HG03378 (cell line): Measurements from ENCODE around the gene TPRKB.
"Not testable (repeated sequence)": the region's sequence is repeated elsewhere in the genome, so short reads cannot be mapped to it uniquely, and the experiment has no call there.

Experiments
- ATAC-seq: cut with Tn5 transposase; IDR thresholded peaks from one replicate; pipeline ENCODE4 v1.9.1; 2021; ENCODE audit warnings: mild to moderate bottlenecking, moderate library complexity; ENCODE audit not compliant: unreplicated experiment

Gene TPRKB

DNA sequence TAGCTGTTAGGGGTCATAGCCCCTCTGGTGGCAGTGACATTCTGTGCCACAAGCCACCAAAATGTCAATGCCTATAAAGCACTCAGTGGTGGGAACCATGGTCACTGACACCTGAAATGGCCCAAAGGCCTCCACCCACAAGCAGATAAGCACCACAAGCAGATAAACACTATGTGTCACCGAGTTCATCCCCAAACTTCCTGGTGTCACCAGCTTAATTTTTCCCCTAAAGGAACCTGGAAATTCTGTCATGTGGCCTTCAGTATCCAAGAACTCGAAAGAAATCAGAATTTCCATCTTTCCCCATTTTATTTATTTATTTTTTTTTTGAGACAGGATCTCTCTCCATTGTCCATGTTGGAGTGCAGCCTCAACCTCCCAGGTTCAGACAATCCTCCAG lies 3.6 kb upstream of the TPRKB start:
- no peak for ATAC-seq

DNA sequence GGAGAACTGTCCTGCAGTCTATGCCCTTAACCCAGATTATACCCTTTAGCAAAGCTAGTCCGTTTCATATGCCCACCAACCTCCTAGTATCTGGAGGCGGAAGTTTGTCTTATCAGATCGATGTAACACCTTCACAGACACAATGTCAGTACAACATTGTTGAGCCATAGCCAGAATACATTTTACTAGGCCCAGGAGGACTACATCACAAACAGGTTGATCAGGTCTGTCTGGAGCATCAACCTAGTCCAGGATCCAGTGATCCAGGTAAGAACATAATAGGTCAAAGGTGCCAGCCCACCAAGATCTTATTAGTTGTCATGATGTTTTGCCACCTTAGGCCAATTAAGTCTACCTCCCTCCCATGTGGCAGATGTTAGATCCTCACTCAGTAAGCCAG lies 2.0 kb upstream of the TPRKB start:
- ATAC-seq = no peak

DNA sequence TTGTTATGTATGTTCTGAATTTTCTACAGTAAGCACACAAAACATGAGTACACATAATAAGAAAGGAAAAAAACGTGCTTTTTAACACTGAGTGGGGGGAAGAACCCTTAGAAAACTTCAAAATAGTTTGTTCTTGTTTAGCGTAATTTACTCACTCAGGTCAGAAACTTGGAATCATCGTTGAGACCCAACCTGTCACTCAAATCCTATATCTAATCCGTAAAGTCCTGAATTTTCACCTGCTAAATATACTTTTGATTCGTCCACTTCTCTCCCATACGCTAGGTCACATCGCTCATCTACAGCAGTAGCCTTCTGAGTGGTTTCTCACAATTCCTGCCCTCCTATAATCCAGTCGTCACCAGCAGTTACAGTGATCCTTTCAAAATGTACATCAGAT lies 767 bp downstream of the TPRKB start:
- no peak for ATAC-seq

DNA sequence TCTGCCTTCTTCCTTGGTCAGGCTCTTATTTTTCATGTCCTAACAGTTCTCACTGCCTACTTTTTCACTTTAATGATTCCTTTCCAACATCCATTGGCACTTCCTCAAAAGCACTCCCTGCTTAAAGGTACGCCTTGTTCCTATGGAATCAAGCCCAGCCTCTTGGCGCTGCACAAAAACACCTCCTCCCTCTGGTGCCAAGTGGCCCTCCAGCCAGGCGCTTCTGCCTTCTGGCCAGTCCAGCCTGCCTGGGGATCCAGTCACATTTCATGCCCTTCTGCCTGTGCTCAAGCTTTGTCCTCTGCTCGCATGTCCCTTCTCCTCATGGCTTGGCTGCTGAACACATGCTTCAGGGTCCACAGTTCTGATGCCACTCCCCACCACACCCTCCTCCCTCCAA lies 6.3 kb downstream of the TPRKB start:
- ATAC-seq = no peak

DNA sequence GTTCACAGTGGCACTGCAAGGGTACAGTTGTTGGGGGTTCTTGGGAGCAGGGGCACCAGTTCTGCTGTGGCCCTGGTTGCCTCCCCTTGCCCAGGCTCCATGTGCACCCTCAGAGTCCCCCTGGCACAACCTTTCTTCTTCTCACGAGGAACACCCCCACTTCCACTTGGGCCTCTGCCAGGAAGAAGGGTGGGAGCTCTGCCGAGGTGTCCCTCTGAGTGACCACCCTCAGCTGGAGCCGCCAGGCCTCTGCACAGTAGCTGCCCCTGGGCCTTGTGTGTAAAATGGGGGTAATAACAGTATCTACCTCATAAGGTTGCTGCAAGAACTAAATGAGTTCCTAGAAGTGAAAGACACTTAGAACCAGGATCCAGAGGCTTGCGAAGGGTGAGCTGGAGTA lies 8.4 kb downstream of the TPRKB start:
- no peak for ATAC-seq

GRCh38 chr2:73728043-73728442 lies 9.1 kb downstream of the TPRKB start:
- ATAC-seq = no peak

DNA sequence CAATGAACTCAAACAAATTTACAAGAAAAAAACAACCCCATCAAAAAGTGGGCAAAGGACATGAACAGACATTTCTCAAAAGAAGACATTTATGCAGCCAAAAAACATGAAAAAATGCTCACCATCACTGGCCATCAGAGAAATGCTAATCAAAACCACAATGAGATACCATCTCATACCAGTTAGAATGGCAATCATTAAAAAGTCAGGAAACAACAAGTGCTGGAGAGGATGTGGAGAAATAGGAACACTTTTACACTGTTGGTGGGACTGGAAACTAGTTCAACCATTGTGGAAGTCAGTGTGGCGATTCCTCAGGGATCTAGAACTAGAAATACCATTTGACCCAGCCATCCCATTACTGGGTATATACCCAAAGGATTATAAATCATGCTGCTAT lies 10.5 kb downstream of the TPRKB start:
- ATAC-seq = not testable (repeated sequence)

- no peak for ATAC-seq
These were observed 18.1 kb downstream of the TPRKB start for GRCh38 chr2:73718851-73719621.

DNA sequence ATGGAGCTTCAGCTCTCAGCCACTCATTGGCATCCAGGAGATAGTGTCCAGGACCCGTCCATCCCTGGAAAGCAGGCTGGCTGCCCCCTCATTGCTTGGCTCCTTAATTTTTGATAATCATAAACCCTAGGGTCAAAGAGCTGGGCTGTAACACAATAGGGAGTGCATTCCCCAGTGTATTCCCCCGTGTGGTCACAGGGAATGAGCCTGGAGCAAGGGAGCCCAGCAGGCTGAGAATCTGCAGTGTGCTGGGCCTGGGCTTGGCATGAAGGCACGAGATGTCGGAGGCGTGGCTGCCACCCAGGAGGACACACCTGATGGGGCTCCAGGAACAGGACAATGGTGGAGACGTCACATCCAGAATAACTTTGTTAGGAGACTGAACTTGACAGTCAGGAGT lies 18.7 kb downstream of the TPRKB start:
- ATAC-seq = no peak

GRCh38 chr2:73717695-73718094 lies 19.4 kb downstream of the TPRKB start:
- ATAC-seq = not testable (repeated sequence)

GRCh38 chr2:73717251-73717606 lies 19.9 kb downstream of the TPRKB start:
- no peak for ATAC-seq

DNA sequence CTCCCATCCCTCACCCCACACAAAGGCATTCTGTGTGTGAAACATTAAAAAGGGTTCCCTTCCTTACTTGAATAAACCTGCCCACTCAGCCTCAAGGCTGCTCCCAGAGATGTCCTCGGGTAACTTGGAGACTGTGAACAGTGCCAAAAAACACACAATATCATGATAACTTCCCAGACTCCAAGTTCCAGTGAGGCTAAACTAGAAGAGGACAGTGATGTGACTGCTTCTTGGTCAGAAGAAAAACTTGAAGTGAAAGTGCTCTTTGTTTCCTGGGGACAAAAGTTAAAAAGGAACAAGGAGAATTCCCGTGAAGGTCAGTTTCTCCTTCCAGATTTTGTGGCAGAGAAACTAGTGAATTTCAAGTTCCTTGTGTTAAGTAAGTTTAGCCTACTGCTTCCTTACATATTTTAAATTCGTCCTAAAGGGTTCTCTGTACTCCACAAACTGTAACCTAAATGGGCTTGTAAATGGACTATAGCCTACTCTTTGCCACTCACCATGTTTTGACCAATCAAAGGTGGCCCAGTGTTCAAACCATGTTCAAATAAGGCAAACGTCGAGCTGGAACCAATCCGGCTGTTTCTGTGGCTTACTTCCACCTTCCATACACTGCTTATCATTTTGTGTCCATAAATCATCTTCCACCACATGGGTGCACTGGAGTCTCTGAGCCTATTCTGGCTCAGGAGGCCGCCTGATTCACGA lies 20.4 kb downstream of the TPRKB start:
- ATAC-seq = no peak

DNA sequence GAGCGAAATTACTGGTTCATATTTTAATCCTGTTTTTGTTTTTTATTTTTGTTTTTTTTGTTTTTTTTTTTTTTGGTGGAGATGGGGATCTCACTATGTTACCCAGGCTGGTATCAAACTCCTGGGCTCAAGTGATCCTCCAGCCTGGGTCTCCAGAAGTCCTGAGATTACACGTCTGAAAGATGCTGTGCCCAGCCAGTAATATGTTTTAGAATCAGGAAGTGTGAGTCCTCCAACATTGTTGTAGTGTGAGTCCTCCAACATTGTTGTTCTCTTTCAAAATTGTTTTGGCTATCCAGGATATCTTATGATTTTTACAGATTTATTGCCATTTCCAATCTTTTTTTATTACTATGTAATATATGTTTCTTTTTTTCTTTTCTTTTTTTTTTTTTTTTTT lies 23.1 kb downstream of the TPRKB start:
- no peak for ATAC-seq

DNA sequence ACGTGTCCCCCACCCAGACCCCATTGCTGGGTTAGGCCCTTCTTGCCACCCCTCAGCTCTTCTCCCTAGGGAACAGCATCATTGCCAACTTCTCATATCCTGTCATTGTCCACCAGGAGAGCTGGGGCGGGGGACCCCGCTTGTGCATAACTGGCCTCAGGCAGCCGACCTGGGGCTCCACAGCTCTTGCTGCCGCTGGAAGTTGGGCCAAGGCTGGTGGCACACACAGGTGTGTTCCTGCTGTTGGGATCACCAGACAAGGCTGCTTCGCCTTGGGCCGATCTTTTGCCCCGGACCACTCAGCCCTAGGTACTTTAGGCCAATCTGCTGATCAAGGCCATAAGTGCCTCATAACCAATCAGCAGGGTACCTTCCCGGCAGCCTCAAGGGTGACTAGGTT lies 28.6 kb downstream of the TPRKB start:
- ATAC-seq = no peak

DNA sequence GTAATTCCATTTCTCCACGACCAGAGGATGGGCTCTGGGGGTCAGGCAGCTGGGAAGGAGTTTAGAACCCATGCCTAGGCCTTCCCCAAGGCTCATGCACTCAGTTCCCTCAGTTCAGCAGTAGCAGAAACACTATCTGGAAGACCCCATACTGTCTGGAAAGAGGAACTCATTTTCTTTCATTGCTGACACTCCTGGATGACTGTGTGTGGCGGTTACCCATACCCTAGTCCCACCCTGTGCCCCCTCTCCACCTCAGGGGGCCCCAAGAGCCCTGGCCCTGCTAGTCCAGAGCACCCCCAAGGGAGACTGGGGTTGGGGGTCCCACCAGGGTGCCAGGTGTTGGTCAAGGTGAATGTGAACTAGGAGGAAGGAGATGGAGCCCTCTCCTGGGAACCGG lies 29.5 kb downstream of the TPRKB start:
- no peak for ATAC-seq

DNA sequence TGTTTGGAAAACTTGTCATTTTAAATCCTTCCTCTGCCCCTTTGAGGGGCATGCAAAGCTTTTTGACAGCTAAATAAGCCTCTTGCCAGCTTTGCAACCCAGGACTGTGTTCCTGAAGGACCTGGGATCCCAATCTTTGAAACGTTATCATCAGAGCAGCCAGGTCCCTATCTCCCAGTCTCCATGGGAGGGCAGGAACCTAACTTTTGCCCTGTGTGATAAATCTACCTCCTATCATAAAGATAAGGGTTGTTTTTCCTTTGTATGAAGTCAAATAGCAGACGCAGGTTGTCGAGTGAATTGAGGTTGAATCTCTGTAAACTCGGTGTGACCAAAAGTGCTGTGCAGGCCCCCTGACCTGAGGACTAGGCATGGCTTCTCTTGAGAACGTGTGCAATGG lies 30.1 kb downstream of the TPRKB start:
- ATAC-seq = no peak

DNA sequence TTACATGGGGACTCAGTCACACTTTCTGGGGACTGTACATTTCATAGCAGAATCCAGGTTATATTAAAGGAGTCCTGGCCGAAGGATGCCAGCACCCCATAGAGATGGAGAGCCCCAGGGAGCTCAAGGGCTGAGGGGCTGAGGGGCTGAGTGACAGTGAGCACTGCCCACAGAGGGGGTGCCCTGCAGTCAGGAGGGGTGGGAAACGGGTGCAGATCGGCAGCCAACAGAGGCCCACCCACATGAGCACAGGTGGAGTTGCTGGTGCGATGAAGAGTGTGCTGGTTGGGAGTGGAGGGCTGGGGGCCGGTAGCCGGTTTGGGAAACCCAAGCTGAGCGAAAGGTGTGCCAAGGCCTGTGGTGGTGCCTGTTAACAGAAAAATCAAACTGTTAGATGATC lies 32.1 kb downstream of the TPRKB start:
- ATAC-seq = no peak

- ATAC-seq = no peak
These were observed 32.9 kb downstream of the TPRKB start for GRCh38 chr2:73704285-73704684.

DNA sequence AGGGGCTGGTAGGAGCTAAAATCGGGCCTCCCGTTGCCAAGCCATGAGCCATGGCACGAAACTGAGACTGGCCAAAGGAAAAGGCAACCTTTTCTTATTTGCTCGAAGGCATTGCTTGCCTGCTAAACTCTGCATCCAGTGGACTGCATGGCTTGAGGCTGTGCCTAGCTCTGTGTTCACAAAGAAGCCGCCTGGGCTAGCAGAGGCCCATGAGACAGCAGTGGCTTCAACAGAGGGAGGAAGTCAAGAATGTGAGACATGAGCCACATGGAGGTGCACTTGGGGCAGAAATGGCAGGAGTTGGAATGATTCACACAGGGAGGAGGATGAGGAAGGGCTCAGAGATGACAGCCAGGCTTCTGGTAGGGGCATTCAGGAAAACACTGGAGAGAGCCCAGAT lies 33.5 kb downstream of the TPRKB start:
- ATAC-seq = no peak

- not testable (repeated sequence) for ATAC-seq
These were observed 34.2 kb downstream of the TPRKB start for GRCh38 chr2:73702852-73703493.

- no peak for ATAC-seq
These were observed 35.0 kb downstream of the TPRKB start for GRCh38 chr2:73701968-73702665.

DNA sequence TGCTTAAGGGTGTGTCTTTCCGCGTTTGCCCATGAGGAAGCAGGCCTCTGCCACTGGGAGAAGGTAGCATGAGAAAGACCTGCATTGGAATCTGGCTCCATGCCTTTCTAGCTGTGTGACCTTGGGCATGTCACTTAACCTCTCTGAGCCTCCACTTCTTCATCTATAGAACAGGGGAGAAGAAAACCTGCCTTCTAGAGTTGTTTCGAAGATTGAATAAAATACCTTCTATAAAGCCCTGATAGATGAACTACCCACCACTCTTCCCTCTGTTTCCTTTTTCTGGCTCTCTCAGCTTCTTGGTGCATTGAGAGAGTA lies 35.7 kb downstream of the TPRKB start:
- not testable (repeated sequence) for ATAC-seq
